Nephron progenitor cell (in vitro differentiated cells): Measurements from ENCODE around the gene SRR.

Source experiments
- DNase-seq: peaks from one replicate; pipeline ENCODE4 v3.0.0; 2021
- H3K27ac Mint-ChIP-seq: 2 replicates; pipeline ENCODE4 v1.8.0; 2021; ENCODE audit warnings: mild to moderate bottlenecking, moderate library complexity, mixed read lengths
- H3K27me3 Mint-ChIP-seq: 2 replicates; pipeline ENCODE4 v1.8.0; 2021; ENCODE audit warnings: mild to moderate bottlenecking, low read depth, mixed read lengths; ENCODE audit not compliant: poor library complexity
- H3K36me3 Mint-ChIP-seq: 2 replicates; pipeline ENCODE4 v1.8.0; 2021; ENCODE audit warnings: low read depth, mixed read lengths
- H3K4me1 Mint-ChIP-seq: 2 replicates; pipeline ENCODE4 v1.8.0; 2021; ENCODE audit warnings: mixed read lengths
- H3K4me3 Mint-ChIP-seq: 2 replicates; pipeline ENCODE4 v1.8.0; 2021; ENCODE audit warnings: mild to moderate bottlenecking, moderate library complexity, mixed read lengths
- H3K9me3 Mint-ChIP-seq: 2 replicates; pipeline ENCODE4 v1.8.0; 2021; ENCODE audit warnings: mild to moderate bottlenecking, moderate library complexity, mixed read lengths
- TF ChIP-seq, protein P1 (sequence below): fragments of 200-600 bp; sonication (generic); IDR thresholded peaks from 2 replicates; pipeline ENCODE4 v1.5.0; 2021; ENCODE audit warnings: antibody characterized with exemption

Gene SRR

DNA sequence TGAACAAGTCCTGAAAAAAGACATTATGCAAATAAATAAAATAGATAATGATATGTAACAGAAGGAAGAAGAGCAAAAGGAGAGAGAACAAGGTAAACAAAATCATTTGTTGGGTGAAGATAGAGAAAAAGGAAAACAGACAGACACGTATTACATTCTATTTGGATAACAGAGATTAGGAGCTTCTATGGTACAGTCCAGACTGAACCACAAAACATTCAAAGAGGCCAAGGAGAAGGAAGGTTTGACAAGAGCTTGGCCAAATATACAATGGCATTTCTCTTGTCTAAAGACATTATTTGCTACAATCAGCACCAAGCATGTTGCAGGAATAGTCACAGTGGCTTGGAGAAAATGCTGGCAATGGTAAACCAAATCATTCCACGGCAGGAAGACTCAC, 29.3 kb upstream of the SRR start:
- H3K36me3 Mint-ChIP-seq = peaks cover 60% of the 10 kb centered on the region

DNA sequence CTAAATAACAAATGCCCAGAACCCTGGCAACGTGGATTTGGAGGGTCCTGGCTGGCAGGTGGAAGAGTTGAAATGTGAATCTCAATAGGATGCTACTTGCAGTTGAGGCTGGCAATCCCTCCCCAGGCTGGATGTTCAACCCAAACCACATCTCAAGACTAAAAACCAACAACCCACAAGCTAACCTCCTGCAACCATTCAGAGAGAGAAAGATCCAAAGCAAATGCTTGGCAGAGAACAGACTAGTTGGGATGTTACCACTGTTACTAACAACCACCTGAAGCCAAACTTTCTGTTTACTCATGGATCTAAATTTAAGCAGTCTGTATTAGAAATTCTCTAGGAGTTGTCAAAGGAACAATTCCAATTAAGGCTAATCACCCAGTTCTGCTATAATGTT, 28.0 kb upstream of the SRR start:
- Mint-ChIP-seq H3K36me3 (peaks cover 53% of the 10 kb centered on the region), H3K27me3 (no peaks in the 10 kb centered on the region), H3K4me1 (no peaks in the 10 kb centered on the region), H3K4me3 (no peak overlapping the region), H3K9me3 (no peaks in the 10 kb centered on the region), H3K27ac (peak overlapping the region; percentile 58)
- TF ChIP-seq, protein P1, sequence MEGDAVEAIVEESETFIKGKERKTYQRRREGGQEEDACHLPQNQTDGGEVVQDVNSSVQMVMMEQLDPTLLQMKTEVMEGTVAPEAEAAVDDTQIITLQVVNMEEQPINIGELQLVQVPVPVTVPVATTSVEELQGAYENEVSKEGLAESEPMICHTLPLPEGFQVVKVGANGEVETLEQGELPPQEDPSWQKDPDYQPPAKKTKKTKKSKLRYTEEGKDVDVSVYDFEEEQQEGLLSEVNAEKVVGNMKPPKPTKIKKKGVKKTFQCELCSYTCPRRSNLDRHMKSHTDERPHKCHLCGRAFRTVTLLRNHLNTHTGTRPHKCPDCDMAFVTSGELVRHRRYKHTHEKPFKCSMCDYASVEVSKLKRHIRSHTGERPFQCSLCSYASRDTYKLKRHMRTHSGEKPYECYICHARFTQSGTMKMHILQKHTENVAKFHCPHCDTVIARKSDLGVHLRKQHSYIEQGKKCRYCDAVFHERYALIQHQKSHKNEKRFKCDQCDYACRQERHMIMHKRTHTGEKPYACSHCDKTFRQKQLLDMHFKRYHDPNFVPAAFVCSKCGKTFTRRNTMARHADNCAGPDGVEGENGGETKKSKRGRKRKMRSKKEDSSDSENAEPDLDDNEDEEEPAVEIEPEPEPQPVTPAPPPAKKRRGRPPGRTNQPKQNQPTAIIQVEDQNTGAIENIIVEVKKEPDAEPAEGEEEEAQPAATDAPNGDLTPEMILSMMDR = no peak
- DNase-seq = no peak

More for the DNA sequence above, 29.3 kb upstream of the SRR start:
- no peak for DNase-seq
- H3K27ac Mint-ChIP-seq = no peak overlapping the region
- H3K27me3 Mint-ChIP-seq = no peaks in the 10 kb centered on the region
- no peaks in the 10 kb centered on the region for H3K9me3 Mint-ChIP-seq
- H3K4me1 Mint-ChIP-seq = no peaks in the 10 kb centered on the region
- TF ChIP-seq, protein P1 = no peak
- no peak overlapping the region for H3K4me3 Mint-ChIP-seq

DNA sequence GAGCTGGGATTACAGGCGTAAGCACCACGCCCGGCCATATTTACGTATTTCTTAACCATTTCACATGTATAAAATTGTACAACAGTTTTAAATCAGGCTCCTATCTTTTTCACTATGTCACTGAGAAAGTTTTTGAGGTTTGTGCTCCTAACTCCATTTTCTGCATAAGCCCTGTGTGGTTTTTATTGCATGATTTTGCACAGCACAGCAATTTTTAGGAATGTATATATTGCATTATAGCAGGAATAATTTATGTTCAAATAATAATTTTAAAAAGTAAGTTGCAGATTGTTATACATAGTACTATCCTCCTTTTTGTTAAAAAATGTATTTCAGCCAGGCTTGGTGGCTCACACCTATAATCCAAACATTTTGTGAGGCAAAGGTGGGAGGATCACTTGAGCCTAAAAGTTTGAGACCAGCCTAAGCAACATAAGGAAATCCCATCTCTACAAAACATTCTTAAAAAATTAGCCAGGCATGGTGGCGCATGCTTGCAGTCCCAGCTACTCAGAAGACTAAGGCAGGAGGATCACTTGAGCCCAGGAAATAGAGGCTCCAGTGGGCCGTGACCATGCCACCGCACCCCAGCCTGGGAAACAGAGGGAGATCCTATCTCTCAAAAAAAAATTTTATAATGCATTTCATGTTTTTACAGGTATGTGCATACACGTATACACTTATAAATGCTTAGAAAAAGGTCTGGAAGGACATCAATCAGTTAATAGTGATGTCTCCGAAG, 26.1 kb upstream of the SRR start:
- no peaks in the 10 kb centered on the region for H3K9me3 Mint-ChIP-seq
- no peak for DNase-seq
- H3K27me3 Mint-ChIP-seq = no peaks in the 10 kb centered on the region
- TF ChIP-seq, protein P1 = no peak
- H3K4me3 Mint-ChIP-seq = no peak overlapping the region
- no peaks in the 10 kb centered on the region for H3K4me1 Mint-ChIP-seq
- no peak overlapping the region for H3K27ac Mint-ChIP-seq
- H3K36me3 Mint-ChIP-seq = peaks cover 63% of the 10 kb centered on the region

DNA sequence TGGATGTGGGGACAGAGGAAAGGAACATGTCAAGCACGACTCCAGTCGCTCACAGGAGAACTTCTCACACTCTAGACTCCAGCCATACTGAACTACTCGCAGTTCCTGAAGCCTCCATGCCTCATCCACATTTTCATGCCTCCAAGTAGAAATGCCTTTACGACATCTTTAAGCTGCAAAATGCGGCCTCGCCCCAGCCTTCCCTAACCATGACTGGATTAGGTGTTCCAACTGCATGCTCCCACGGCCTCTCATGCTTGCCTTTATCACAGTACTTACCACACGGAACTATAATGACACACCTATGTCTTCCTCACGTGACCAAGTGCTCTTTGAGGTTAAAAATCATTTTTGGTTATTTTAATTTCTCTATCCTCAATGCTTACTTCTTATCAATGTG, 24.0 kb upstream of the SRR start:
- H3K9me3 Mint-ChIP-seq = no peaks in the 10 kb centered on the region
- H3K27ac Mint-ChIP-seq = no peak overlapping the region
- H3K27me3 Mint-ChIP-seq = no peaks in the 10 kb centered on the region
- TF ChIP-seq, protein P1 = no peak
- no peak for DNase-seq
- no peak overlapping the region for H3K4me3 Mint-ChIP-seq
- H3K36me3 Mint-ChIP-seq = peaks cover 59% of the 10 kb centered on the region
- no peaks in the 10 kb centered on the region for H3K4me1 Mint-ChIP-seq

DNA sequence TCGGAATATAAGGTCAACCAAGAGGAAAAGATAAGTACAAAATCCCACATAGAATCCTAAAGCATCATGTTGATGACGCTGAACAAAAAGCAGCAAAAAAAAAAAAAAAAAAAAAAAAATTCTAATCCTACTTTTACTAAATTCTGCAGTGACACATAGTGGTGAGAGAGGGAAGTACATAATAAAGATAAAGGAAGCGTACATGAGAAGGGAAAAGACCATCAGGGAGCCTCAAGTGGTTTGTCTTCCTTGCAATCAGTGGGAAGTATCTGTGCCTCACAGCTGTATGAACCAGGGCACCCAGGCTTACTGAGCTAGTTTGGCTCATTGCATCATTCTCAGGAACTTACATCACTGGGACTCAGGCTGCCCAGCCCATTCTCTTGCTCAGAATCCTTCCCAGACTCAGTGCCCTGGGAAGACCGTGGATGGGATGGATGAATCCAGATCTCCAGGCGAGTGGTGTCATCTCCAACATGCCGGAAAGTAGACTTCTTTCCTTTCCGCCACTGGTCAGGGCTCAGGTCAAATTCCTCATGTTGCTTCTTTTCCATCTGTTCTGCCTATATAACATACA, 21.4 kb upstream of the SRR start:
- Mint-ChIP-seq H3K27me3 (no peaks in the 10 kb centered on the region), H3K9me3 (no peaks in the 10 kb centered on the region), H3K27ac (no peak overlapping the region), H3K4me3 (no peak overlapping the region), H3K36me3 (peaks cover 52% of the 10 kb centered on the region), H3K4me1 (no peaks in the 10 kb centered on the region)
- no peak for DNase-seq
- TF ChIP-seq, protein P1 = peak; percentile 62

DNA sequence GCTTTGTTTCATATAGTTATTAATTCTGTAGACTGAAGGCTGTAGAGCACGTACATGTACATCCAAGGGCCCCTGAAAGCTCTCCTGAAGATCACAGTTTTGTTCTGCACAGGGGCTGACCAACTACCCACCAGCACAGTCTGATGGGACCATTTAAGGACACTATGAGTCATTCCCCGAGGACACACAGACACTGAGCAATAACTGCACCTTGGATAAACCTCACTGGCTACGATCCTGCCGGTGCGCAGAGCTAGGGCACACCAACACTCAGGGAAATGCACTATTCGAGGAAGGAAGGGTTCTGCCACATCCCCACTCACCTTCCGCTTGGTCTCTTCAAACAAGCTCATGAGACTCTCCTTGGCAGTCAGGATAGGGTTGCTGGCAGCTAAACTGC, 20.4 kb upstream of the SRR start:
- Mint-ChIP-seq H3K4me3 (no peak overlapping the region), H3K4me1 (no peaks in the 10 kb centered on the region), H3K27me3 (no peaks in the 10 kb centered on the region), H3K27ac (peak overlapping the region; percentile 53), H3K9me3 (no peaks in the 10 kb centered on the region), H3K36me3 (peaks cover 58% of the 10 kb centered on the region)
- DNase-seq = no peak
- TF ChIP-seq, protein P1 = no peak
